DMS153 (cell line): ENCODE results near the gene IL27RA.

ENCODE experiments used
- DNase-seq: peaks from one replicate; lab custom pipeline; 2025; lab: John Stamatoyannopoulos, UW

The IL27RA gene

GRCh38 chr19:14059652-14060155 lies 28.1 kb downstream of the IL27RA start:
- no peak for DNase-seq

DNA sequence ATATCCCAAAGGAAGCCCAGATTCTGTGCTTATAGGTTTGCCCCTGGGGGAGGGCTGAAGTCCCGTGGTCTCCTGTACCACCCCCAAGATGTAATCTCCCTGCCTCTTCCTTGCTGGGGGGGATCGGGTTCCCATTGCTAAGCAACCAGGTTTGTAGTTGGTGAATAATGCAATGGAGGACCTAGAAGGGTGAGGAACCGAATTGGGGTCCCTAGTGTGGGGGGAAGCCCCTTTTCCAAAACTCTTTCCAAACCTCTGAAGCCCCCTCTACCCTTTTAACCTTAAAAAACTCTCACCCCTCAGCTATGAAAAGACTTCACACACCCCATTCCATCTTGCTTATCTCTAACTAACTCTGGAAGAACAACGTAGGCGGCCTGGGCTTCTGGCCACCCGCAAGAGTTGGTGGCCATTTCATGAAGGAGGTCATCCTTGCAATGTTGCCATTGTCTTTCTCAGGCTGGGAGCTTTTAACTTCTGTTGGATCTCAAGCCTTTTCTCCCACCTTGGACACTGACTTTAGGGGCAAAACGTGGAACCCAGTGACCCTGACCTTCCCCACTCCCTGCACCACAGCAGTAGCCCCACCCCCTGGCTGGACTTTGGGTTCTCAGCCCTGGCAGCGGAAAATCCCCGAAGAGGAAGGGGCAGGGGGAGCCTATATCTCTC lies 29.7 kb downstream of the IL27RA start:
- no peak for DNase-seq

- DNase-seq = no peak
Measured at GRCh38 chr19:14061751-14062557, 30.4 kb downstream of the IL27RA start, which contains the start of gene PALM3. Gene PALM3, minus strand, starts transcription at chr19:14062076. Its CDS starts 96 bp downstream, at chr19:14061980.

- DNase-seq = no peak
Measured at GRCh38 chr19:14062558-14062855, 30.9 kb downstream of the IL27RA start.

- no peak for DNase-seq
Measured at GRCh38 chr19:14063105-14063504, 31.5 kb downstream of the IL27RA start.

DNA sequence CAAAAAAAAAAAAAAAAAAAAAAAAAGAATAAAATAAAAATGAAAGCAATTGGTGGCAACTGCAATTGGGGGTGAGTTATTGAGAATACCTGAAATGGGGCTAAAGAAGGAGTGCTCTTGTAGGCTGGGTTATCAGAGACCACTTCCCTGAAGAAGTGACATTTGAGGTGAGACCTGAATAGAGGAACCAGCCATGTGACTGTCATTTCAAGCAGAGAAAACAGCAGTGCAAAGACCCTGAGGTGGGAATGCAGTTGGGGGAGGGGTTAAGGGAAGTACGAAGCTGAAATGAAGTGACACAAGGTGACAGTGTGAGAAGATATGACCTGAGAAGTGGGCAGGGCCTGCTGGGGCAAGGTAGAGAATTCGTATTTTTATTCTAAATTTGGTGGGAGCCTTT lies 34.6 kb downstream of the IL27RA start:
- no peak for DNase-seq

DNA sequence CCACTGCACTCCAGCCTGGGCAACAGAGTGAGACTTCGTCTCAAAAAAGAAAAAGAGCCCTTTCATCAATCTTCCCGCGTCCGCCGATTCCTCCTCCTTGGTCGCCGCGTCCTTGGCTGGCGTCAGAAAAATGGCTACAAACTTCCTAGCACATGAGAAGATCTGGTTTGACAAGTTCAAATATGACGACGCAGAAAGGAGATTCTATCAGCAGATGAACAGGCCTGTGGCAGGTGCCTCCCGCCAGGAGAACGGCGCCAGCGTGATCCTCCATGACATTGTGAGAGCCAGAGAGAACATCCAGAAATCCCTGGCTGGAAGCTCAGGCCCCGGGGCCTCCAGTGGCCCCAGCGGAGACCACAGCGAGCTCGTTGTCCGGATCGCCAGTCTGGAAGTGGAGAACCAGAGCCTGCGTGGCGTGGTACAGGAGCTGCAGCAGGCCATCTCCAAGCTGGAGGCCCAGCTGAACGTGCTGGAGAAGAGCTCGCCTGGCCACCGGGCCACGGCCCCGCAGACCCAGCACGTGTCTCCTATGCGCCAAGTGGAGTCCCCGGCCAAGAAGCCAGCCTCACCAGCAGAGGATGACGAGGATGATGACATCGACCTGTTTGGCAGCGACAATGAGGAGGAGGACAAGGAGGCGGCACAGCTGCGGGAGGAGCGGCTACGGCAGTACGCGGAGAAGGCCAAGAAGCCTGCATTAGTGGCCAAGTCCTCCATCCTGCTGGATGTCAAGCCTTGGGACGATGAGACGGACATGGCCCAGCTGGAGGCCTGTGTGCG lies 38.9 kb downstream of the IL27RA start:
- DNase-seq = no peak

DNA sequence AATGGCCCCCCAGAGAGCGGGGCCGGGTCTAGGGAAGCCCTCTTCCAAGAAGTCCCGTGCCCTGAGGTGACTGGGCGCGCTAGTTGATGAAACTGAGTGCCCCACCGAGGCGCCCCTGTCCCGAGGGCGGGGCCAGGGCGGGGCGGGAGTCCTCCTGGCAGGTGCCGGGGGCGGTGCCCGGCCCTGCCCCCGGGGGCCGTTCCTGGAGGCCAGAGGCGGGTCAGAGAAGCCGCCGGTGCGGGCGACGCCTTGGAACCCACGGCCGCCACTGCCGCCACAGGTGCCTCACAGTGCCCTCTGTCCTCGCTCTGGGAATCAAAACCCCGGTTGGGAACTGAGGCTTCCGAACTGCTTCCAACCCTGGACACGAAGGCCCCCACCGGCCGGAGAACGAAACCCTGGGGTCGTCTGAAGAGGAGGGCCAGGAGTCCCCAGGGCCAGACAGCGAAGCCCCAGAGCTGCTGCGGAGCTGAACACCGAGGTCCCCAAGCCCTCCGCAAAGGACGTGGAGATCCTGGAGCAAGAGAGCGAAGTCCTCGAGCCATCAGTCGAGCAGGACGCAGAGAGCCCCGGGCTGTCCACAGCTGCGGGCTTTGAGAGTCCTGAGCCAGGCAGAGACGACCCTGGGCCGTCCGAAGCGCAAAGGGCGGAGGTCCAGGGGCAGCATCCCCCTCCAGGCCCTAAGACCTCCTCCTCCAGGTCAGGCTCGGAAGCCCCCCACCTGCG lies 41.1 kb downstream of the IL27RA start, which contains the start of gene MISP3:
MISP3 (plus strand) TSS at position 252 of the 726 bp plus-strand sequence. CDS start 524 bp downstream, outside the sequence.
- DNase-seq = peak; percentile 44

DNA sequence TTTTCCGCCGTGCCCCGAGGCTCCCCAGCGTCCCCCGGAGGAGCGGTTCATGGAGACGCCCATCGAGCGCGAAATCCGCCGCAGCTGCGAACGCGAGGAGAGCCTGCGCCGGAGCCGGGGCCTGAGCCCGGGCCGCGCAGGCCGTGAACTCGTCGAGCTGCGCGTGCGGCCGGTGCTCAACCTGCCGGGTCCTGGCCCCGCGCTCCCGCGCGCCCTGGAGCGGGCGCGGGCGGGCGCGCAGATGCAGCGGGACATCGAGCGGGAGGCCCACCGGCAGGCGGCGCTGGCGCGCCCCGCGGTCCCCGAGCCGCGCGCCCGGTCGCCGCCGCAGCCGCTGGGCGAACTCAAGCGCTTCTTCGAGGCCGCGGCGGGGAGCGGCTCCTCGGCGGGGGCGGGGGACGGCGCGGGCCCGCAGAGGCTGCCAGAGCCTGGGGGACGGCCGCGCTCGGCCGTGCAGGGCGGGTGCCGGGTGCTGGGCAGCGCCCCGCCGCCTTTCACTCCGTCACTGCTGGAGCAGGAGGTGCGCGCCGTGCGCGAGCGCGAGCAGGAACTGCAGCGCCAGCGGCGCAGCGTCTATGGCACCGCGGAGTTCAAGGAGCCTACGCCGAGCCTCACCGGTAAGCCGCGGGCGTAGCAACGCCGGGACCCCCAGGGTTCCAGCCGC lies 41.8 kb downstream of the IL27RA start:
- DNase-seq = peak; percentile 50

DNA sequence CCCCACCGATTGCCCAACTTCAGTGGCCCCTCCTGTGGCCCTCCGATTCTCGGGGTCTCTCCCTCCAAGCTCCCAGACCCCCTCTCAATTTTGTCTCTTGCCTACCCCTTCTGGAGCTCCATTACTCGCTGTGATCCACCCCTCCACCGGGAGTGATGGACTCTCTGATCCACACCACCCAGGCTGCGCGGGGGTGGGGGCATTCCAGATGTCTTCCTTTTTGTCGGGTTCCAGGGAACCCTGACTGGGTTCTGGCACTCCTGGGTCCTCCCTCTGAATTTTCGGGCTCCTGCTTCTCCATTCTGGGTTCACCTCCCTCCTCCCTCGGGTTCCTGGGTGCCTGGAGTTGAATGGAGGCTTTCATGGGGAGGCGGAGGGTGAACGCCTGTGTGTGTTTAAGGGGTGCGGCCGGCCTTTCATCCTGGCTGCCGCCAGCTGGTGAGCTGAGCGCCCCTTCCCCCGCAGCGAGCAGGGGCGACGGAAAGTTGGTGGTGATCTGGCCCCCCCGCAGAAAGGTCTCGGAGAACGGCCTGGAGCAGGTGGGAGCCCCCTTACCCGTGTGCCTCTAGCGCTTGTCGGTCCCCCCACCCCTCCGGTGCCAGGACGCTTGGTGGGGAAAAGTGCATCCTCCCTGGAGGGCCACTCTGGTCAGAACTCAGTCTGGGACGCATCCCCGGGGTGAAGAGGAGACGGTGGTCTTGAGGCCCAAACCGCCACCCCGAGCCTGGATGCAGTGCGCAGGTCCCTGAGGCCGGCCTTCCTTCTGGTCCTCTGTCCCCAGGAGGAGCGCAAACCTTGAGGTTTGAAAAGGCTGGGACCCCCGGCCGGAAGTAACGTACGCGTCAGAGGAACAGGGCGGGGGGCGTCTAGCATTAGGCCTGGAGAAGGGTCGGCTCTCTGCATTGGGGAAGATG lies 42.6 kb downstream of the IL27RA start:
- no peak for DNase-seq

DNA sequence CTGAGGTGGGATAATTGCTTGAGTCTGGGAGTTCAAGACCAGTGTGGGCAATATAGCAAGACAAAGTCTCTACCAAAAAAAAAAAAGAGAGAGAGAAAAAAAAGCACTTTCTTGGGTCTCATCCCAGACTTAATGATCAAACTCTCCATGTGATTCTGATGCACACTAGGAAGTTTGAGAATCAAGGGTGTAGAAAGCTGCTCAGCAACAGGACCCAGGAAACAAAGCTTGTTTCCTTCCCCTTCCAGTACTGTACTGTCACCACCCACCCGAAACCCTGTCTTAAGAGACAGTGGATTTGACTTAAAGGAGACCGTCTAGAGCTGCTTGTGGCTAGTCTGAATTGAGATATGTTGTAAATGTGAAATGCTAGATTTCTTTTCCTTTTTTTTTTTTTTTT lies 46.8 kb downstream of the IL27RA start:
- no peak for DNase-seq

- peak; percentile 99 for DNase-seq
Measured at GRCh38 chr19:14080887-14081796, 49.6 kb downstream of the IL27RA start.

DNA sequence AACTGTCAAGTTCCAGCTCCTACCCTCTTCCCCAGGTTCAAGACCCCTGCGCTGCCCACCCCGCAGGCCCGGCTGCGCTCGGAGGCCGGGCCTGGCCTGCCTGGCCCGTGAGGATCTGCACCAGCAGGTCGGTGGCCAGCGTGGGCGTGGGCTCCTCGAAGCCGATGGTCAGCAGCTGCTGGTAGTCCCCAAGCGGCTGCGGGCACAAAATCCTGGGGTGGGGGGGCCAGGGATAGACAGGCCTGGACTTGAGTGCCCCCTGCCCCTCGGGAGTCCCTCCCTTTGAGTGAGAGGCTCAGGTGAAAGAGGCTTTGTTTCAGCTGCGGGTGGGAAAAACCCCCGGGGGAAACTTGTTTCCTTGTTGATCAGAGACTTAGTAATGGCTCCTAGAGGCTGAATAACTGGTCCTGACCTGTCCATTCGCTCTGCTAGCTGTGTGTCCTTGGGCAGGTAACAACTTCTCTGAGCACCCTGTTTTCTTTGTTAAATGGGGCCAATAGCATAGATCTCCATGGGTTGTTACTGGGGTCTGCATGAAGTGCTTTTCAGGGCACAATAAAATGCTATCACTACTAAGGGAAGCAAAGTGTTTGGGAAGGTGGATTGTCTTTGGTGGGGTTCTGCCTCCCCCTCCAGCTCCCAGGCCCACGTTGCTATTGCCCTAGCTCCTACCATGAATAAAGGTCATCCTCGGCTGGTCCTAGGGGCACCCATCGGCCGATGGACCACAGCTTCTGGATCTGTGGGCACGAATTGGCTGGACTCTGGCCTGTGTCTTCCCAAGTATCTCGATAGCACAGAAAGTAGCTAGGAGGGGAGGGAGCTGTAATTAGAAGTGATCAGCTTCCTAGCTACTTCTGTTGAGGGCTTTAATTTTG lies 50.5 kb downstream of the IL27RA start:
- no peak for DNase-seq

GRCh38 chr19:14082675-14082960 lies 51.1 kb downstream of the IL27RA start:
- DNase-seq = no peak

GRCh38 chr19:14085309-14085995 lies 53.9 kb downstream of the IL27RA start, which contains the start of gene C19orf67:
Gene C19orf67, minus strand, starts transcription at chr19:14085783. Its CDS starts 156 bp downstream, at chr19:14085627.
- no peak for DNase-seq

DNA sequence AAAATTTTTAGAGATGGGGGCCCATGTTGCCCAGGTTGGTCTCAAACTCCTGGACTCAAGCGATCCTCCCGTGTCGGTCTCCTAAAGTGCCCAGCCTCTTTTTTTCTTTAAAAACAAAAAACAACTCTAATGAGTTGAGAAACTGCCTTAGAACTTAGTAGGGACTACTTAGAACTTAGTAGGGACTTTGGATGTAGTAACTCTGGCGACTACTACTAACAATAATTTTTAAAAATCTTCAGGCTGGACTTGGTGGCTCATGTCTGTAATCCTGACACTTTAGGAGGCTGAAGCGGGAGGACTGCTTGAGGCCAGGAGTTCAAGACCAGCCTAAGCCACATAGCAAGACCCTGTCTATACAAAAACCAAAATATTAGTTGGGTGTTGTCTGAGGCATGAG lies 54.5 kb downstream of the IL27RA start:
- DNase-seq = no peak

- no peak for DNase-seq
Measured at GRCh38 chr19:14088634-14089411, 57.3 kb downstream of the IL27RA start.
